ENCODE results near the gene ZFHX2.
A peak's percentile ranks its signal among the peaks of the same experiment; 100 is the strongest.

Gene ZFHX2

GRCh38 chr14:23514644-23514957, 37.0 kb downstream of the ZFHX2 start:
- DNase-seq = peak in 1 of 2 donors; percentile 68

DNA sequence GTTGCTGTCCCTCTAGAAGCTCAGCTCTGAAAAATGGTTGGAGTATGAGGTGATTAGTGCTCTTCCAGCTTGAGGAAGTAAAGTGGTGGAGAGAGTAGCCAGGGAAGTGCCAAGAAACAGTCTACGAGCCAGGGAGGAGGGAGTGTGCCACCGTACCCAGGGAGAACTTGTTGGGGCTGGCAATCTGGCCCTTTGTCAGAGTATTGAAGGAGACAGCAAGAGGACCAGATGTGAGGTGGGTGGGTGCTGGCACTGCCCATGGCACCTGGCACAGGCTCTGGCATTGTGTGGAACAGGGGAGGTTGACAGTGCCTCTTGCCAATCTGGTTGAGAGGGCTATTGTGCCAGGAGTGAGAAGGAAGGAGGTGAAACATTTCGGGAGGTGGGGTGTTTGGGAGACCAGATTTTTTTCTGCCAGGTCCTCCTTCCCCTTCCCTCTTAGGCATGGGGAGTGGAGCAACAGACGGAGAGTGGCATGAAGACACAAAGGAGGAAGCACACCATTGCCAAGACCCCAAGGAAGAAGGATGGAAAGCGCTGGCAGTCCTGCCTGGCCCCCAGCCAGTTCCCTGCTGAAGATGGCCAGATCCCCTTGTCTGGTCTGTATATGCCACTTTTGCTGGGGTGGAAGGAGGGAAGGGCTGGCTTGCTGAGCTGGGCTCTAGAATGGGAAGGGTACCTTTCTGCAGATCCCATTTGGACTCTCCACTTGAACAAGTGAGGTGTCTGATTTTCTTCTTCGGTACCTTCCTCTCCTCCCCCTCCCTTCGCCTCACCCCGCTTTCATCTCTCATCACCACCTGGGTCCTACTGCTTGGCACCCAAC, 37.5 kb downstream of the ZFHX2 start:
- peak in 1 of 2 donors; percentile 74 for DNase-seq

- DNase-seq = peak; percentile 90 to 94
Measured at GRCh38 chr14:23513005-23513817, 38.4 kb downstream of the ZFHX2 start.

DNA sequence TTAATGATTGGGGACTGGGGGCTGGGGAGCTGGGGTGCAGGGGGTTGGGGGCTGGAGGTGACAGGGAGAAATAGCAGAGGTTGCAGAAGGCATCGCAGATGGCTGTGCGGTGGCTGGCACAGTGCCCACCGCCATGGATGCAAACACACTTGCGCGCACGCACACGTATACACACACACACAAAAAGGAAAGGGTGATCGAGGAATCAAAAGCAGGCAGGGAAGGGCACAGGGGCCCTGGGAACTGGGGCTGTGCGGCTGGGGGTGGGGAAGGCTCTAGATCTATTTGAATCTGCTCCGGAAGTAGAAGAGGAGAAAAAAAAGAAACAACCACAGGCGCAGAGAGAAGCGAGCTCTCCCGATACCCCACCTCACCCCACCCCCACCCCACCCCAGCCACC, 39.4 kb downstream of the ZFHX2 start:
- DNase-seq = no peak

GRCh38 chr14:23494223-23494622, 57.3 kb downstream of the ZFHX2 start:
- DNase-seq = no peak

GRCh38 chr14:23492618-23493272, 58.8 kb downstream of the ZFHX2 start:
- no peak for DNase-seq

GRCh38 chr14:23487216-23487615, 64.3 kb downstream of the ZFHX2 start:
- peak; percentile 23 to 28 for DNase-seq

DNA sequence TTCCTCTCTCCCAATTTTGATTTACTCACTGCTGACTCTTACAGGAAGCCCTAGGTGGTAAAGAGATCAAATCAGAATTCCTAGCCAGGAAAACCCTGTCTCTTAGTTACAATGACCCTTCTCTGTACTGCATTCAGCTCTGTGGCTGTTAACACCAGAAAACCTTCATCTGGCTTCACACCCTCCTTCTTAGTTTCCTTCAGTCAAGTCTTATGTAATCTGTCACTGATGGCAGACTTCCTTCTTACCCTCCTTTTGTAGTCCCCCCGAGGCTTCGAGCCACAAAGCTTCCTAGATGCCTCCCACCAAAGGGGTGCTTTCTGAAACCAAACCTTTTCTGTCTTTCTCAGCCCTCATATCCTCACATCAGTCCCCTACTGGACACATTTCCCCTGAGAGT, 65.5 kb downstream of the ZFHX2 start:
- DNase-seq = no peak

DNA sequence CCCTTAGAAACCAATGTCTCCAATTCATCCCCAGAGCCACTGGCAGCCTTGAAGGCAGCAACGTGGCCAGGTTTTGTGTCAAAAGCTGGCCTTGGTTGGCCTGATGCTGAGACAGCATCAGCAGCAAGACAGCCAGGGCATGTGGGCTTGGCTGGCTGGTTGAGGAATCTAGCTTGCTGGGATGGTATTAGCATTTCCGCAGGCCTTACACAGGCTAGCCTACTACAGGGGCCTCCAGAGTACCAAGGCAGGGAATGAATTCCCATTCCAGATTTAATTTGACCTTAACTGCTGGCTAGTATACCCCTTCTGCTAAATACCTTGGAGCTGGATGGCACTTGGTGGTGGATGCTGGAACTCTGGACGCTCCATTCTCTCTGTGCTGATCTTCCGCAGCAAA, 66.2 kb downstream of the ZFHX2 start:
- no peak for DNase-seq

- peak; percentile 73 to 79 for DNase-seq
Measured at GRCh38 chr14:23483236-23483854, 68.2 kb downstream of the ZFHX2 start.

DNA sequence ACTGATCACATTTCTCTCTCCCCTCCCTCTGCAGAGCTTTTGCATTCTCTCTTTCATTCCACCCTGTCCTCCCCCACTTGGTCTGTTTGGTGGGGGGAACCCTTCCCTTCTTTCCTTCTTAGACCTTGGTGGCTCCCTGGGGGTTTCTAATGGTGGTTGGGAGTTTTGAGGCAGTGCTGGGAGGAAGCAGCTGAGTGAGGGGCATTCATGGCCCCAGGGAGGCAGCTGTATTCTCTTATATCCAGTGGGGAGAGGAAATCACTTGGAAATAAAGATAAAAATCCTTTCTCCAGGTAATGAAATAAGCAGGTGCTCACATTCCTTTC, 68.8 kb downstream of the ZFHX2 start:
- DNase-seq = no peak

GRCh38 chr14:23481979-23482822, 69.4 kb downstream of the ZFHX2 start:
- DNase-seq = no peak

DNA sequence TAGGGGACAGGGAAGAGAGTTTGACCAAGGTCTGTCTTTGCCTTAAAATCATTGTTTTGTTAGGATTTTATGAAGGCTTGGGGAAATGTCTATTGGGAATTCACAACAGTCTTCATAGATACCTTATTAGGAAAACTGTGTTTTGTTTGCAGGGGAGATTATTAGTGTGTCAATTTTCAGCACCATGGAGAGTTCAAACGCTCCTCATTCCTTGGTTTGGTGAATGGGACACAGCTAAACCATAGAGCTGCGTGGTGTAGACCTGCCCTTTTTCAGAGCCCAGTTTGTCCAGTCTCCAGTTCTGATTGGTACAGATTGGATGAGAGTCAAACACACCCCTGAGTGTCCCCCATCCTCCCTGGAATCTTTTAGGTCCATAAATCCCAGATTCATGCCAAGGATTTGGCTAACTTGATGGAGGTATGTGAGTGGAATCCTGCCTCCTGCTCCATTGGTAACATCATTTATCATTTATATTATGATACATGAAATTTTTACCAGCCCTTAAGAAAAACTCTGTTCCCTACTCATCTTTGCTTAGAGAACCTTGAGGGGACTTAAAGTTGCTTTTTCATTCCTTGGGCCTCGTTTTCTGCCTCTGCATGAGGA, 70.1 kb downstream of the ZFHX2 start:
- no peak for DNase-seq

GRCh38 chr14:23478109-23478759, 73.3 kb downstream of the ZFHX2 start:
- DNase-seq = peak; percentile 19 to 52

- DNase-seq = no peak
Measured at GRCh38 chr14:23470947-23471346, 80.6 kb downstream of the ZFHX2 start.
